HL-60/S4 treated with retinoic acid at 250 ng/mL for 4 days and 3 days (cell line): ENCODE data around the gene ABCG2.
"Not testable (repeated sequence)": the region's sequence is repeated elsewhere in the genome, so short reads cannot be mapped to it uniquely, and the experiment has no call there.

Source experiments
- in situ Hi-C: fragments of 300-500 bp; cut with MboI; formaldehyde crosslinking; loops from 2 replicates; pipeline ENCODE4 v1.7.0; 2022; ENCODE audit warnings: low sequenced_read_pairs

ABCG2 gene

DNA sequence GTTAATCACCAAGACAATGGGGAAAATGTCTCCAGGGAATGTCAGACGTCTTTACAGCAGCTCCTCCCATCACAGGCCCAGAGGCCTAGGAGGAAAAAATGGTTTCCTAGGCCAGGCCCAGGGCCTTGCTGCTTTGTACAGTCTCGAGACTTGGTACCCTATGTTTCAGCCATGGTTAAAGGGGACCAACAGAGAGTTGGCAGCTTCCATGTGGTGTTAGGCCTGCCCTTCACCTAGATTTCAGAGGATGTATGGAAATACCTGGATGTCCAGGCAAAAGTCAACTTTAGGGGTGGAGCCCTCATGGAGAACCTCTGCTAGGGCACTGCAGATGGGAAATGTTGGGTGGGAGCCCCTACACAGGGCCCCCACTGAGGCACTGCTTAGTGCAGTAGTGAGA is 38.5 kb downstream of the ABCG2 start:
- in situ Hi-C loops, result no loop called here

- in situ Hi-C loops, result no loop called here
Observed at GRCh38 chr4:88115587-88115986, 42.9 kb downstream of the ABCG2 start.

GRCh38 chr4:88112856-88113255 is 45.6 kb downstream of the ABCG2 start:
- in situ Hi-C loops, result no loop called here

DNA sequence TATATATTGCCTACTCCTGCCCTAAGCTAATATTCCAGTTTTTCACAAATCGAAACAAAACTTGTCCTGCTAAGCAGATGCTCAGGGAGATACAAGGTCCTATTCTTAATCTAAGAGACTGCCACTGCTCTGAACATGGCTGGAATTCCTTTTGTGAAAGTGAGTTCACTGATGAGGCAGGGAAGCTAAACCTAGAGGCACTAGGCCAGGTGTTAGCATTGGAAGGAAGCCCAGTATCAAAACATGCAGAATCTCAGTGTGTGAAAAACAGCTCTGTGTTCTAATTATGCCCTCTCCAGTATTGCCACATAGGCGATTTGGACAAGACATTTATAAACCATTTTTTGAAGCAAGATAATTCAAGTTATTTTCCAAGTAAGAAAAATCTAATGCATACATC is 47.6 kb downstream of the ABCG2 start:
- in situ Hi-C loops, result no loop called here

DNA sequence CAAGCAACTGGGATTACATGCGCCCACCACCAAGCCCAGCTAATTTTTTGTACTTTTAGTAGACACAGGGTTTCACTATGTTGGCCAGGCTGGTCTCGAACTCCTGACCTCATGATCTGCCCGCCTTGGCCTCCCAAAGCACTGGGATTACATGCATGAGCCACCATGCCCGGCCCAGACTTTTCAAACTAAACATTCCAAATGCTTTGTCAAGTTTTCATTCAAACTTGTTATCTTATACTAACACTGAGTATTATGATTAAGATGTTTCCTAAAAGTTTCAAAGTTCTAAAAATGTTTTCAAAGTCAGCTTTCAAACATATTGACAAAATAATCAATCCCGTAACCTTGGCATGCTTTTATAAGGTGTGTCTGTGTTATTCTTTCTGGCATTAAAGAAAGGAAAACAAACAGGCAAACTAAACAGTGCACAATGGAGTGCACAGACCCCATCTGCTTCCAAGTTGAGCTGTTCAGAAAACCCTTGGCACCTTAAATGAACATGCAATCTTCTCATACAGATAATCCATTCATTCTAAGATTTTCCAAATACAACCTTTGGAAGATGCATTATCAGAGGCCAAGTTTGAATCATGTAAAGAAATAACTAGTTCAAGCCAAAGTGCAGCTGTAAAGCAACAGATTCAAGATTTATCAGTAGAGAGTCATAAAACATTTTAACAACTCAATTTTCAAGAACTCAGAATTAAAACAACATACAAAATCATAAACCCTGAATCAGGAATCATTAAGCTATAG is 49.1 kb downstream of the ABCG2 start:
- in situ Hi-C loops, result no loop called here

GRCh38 chr4:88108747-88109122 is 49.7 kb downstream of the ABCG2 start:
- in situ Hi-C loops, result no loop called here

- in situ Hi-C loops, result not testable (repeated sequence)
Observed at GRCh38 chr4:88108108-88108465, 50.4 kb downstream of the ABCG2 start.

DNA sequence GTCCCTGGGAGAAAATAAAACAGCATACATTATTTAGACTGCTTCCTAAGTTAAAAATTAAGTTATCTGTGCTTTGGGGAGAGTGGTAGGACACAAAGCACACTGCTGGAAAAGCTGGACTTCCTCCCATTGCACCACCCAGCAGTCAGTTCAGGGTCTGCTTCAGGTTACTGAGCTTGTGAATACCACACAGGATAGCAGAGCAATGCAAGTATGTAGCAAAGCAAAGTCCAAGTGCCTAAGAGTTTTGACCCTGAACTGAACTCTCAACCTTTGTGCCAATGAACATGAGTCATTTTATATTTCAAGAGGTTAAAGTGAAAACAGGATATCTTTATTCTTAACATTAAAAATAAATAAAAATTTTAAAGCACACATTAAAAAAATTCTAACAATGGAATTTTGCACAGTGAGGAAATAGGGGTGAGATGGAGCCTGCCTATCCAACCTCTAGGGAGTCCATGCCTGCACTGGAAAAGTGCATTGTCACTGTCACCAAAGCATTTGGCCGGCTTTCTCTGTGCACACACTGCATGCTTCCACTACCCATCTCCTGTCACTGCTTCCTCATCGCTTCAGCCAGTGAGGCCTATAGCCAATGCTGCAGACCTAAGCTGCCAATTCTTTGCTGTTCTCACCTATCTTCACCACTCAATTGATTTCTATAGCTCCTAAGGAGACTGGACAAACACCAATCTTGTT is 50.9 kb downstream of the ABCG2 start:
- in situ Hi-C loops, result no loop called here

GRCh38 chr4:88106205-88106604 is 52.2 kb downstream of the ABCG2 start:
- in situ Hi-C loops, result no loop called here

GRCh38 chr4:88104902-88105610 is 53.4 kb downstream of the ABCG2 start:
- in situ Hi-C loops, result no loop called here

DNA sequence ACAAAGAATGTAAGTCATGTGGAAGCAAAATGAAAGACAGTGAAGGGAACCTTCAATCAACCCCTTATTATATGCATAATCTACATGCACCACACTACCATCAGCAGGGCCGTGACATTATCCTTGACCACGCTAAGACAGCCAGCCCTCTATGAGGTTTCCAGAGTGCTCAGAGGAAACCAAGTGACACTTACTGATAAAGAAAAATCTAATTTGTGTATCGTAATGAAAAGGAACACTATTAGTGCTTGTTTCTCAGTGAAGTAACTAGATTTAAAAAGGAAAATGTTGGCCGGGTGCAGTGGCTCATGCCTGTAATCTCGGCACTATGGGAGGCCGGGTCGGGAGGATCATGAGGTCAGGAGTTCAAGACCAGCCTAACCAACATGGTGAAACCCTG is 56.4 kb downstream of the ABCG2 start:
- in situ Hi-C loops, result no loop called here

GRCh38 chr4:88101165-88101564 is 57.3 kb downstream of the ABCG2 start:
- in situ Hi-C loops, result no loop called here

DNA sequence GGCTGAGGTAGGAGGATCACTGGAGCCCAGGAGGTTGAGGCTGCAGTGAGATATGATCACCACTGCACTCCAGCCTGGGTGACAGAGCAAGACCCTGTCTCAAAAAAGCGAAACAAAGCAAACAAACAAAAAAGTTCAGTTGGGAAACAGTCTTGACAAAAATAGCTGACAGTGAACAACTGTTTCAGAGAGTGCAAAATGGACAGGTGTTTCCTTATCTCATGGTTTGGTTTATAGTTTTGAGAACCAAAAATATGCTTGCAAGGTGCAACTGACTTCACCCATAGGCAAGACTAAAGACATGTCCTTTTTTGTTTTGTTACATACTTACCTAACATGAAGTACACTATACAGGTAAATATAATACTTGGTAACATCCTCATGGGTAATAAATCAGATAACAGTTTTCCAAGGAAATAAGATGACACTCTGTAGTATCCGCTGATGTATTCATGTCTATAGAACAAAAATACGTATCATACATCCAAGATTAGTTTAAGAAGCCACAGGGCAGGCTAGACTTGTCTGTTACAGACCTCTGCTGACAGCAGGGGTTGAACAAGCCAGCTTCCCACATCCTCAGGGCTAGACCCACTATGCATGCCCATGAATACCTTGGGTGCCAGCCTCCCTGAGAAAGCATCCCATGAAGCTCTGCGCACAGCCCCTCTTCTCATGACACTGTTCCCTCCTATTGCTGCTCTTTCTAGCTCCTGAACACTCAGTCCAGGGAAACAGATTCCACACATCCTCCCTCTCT is 59.3 kb downstream of the ABCG2 start:
- in situ Hi-C loops, result no loop called here

- in situ Hi-C loops, result no loop called here
Observed at GRCh38 chr4:88097781-88098180, 60.7 kb downstream of the ABCG2 start.

- in situ Hi-C loops, result no loop called here
Observed at GRCh38 chr4:88097301-88097700, 61.1 kb downstream of the ABCG2 start.

GRCh38 chr4:88093874-88094273 is 64.6 kb downstream of the ABCG2 start:
- in situ Hi-C loops, result no loop called here

- in situ Hi-C loops, result no loop called here
Observed at GRCh38 chr4:88091378-88091777, 67.1 kb downstream of the ABCG2 start.

DNA sequence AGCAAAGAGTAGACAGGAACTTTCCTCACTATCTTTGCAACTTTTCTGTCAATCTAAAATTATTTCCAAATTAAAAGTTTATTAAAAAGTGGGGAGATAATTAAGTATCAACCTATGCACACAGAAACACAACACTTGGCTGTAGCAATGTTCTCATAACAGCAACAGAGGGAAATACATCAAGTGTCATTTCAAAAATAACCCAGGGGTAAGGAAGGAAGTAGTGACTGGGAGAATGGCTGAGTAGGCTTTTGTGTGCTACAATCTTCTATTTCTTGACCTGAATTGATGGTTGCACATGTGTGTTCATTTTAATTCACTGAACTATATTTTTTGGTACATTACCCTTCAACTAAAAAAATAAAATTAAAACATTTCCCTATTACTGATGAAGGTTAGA is 67.5 kb downstream of the ABCG2 start:
- in situ Hi-C loops, result no loop called here

- in situ Hi-C loops, result no loop called here
Observed at GRCh38 chr4:88087004-88087403, 71.4 kb downstream of the ABCG2 start.

GRCh38 chr4:88080626-88081025 is 77.8 kb downstream of the ABCG2 start:
- in situ Hi-C loops, result no loop called here

GRCh38 chr4:88078579-88078978 is 79.9 kb downstream of the ABCG2 start:
- in situ Hi-C loops, result no loop called here
